Mesothelial cell of epicardium (in vitro differentiated cells): ENCODE measurements around the gene UGP2. TPM values are rescaled to one million over a fixed set of nuclear protein-coding genes. Genes with fewer than 3 reads are reported as not detected.

Experiments
- DNase-seq, 2 experiments: peaks; one replicate each; pipeline ENCODE4 v3.0.0; 2021; ENCODE audit warnings: low spot score in 2 of 2; ENCODE audit not compliant: unreplicated experiment in 2 of 2
- H3K27ac Mint-ChIP-seq: 2 replicates; pipeline ENCODE4 v1.8.0; 2021; ENCODE audit warnings: mixed read lengths
- H3K27me3 Mint-ChIP-seq: 2 replicates; pipeline ENCODE4 v1.8.0; 2021; ENCODE audit warnings: low read depth, mixed read lengths
- H3K36me3 Mint-ChIP-seq: 2 replicates; pipeline ENCODE4 v1.8.0; 2021; ENCODE audit warnings: mixed read lengths
- H3K4me1 Mint-ChIP-seq: 2 replicates; pipeline ENCODE4 v1.8.0; 2021; ENCODE audit warnings: mixed read lengths
- H3K4me3 Mint-ChIP-seq: 2 replicates; pipeline ENCODE4 v1.8.0; 2021; ENCODE audit warnings: mild to moderate bottlenecking, moderate library complexity, mixed read lengths
- H3K9me3 Mint-ChIP-seq: 2 replicates; pipeline ENCODE4 v1.8.0; 2021; ENCODE audit warnings: mixed read lengths
- total RNA-seq: library from RNA; stranded (reverse); gene quantifications from 3 replicates; pipeline ENCODE4 v1.2.1, GENCODE V29; 2021
- TF ChIP-seq, protein P1 (sequence below): fragments of 200-600 bp; sonication (generic); IDR thresholded peaks from one replicate; pipeline ENCODE4 v1.5.0; 2021; ENCODE audit warnings: antibody characterized with exemption; ENCODE audit not compliant: unreplicated experiment

UGP2 gene
- total RNA-seq, 1 donor from 2014 or later, result 92.6 TPM

GRCh38 chr2:63822478-63822877 lies 19.2 kb upstream of the UGP2 start:
- Mint-ChIP-seq H3K27ac (no peak overlapping the region), H3K9me3 (no peaks in the 10 kb centered on the region), H3K27me3 (no peaks in the 10 kb centered on the region), H3K4me1 (peaks cover 31% of the 10 kb centered on the region), H3K36me3 (no peaks in the 10 kb centered on the region), H3K4me3 (no peak overlapping the region)
- DNase-seq, result no peak
- TF ChIP-seq, protein P1, sequence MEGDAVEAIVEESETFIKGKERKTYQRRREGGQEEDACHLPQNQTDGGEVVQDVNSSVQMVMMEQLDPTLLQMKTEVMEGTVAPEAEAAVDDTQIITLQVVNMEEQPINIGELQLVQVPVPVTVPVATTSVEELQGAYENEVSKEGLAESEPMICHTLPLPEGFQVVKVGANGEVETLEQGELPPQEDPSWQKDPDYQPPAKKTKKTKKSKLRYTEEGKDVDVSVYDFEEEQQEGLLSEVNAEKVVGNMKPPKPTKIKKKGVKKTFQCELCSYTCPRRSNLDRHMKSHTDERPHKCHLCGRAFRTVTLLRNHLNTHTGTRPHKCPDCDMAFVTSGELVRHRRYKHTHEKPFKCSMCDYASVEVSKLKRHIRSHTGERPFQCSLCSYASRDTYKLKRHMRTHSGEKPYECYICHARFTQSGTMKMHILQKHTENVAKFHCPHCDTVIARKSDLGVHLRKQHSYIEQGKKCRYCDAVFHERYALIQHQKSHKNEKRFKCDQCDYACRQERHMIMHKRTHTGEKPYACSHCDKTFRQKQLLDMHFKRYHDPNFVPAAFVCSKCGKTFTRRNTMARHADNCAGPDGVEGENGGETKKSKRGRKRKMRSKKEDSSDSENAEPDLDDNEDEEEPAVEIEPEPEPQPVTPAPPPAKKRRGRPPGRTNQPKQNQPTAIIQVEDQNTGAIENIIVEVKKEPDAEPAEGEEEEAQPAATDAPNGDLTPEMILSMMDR, result no peak

- H3K36me3 Mint-ChIP-seq, result no peaks in the 10 kb centered on the region
- peaks cover 23% of the 10 kb centered on the region for H3K4me1 Mint-ChIP-seq
- DNase-seq, result no peak
- no peak overlapping the region for H3K4me3 Mint-ChIP-seq
- no peaks in the 10 kb centered on the region for H3K27me3 Mint-ChIP-seq
- H3K9me3 Mint-ChIP-seq, result no peaks in the 10 kb centered on the region
- TF ChIP-seq, protein P1, result no peak
- H3K27ac Mint-ChIP-seq, result peak overlapping the region; percentile 84
Measured at GRCh38 chr2:63827749-63828148, 13.9 kb upstream of the UGP2 start.

DNA sequence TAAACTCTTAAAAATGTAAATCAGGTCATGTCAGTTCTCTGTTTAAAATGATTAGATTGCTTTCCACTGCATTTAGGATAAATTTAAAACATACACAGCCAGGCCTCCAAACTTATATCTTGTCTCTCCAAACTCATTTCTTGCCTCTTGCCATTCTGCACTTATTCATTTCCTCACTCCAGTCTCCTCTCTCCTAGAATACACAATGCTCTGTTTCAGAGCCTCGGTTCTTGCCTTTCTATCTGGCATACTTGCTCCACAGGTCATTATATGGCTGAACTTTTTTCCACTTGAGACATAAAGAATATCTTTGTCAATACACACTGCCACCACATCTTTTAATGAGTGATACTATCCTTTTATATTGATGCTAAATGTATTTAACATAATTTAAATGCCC lies 10.5 kb upstream of the UGP2 start:
- TF ChIP-seq, protein P1, result no peak
- DNase-seq, result no peak
- H3K4me1 Mint-ChIP-seq, result peaks cover 20% of the 10 kb centered on the region
- peak overlapping the region; percentile 0 for H3K27ac Mint-ChIP-seq
- no peaks in the 10 kb centered on the region for H3K36me3 Mint-ChIP-seq
- H3K4me3 Mint-ChIP-seq, result no peak overlapping the region
- no peaks in the 10 kb centered on the region for H3K27me3 Mint-ChIP-seq
- no peaks in the 10 kb centered on the region for H3K9me3 Mint-ChIP-seq

DNA sequence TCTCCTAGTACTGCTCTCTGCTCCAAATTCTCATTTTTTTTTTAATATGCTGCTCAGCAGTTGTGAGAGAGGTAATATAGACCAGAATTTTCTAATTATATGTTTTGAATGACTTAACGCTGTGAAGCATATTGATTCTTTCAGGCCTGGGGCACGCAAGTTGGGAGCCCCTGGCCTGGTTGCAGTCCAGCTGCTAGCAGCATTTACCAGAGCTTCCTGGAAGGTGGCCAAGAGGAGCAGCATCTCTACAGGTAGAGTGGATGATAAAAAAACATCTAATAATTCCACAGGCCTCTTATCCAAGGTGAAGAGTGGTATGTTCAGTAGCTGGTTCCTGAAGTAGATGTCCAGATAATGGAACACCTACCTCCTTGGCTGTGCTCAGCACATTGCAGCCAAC lies 7.3 kb upstream of the UGP2 start:
- Mint-ChIP-seq H3K4me1 (peaks cover 9% of the 10 kb centered on the region), H3K27ac (no peak overlapping the region), H3K4me3 (no peak overlapping the region), H3K27me3 (no peaks in the 10 kb centered on the region), H3K36me3 (no peaks in the 10 kb centered on the region), H3K9me3 (no peaks in the 10 kb centered on the region)
- DNase-seq, result no peak
- TF ChIP-seq, protein P1, result no peak

GRCh38 chr2:63837036-63837594 lies 4.6 kb upstream of the UGP2 start:
- Mint-ChIP-seq H3K27me3 (no peaks in the 10 kb centered on the region), H3K36me3 (no peaks in the 10 kb centered on the region), H3K4me1 (peaks cover 18% of the 10 kb centered on the region), H3K4me3 (no peak overlapping the region), H3K9me3 (no peaks in the 10 kb centered on the region), H3K27ac (no peak overlapping the region)
- DNase-seq, result no peak
- TF ChIP-seq, protein P1, result no peak
